ENCODE measurements around the gene LTV1. TPM values are rescaled to one million over a fixed set of nuclear protein-coding genes. Genes with fewer than 3 reads are reported as not detected.

LTV1 gene
- total RNA-seq, 1 experiment from 2014 or later = 18.3 TPM

GRCh38 chr6:143807103-143807772 is 35.9 kb upstream of the LTV1 start:
- Histone ChIP-seq H3K4me2 (no peak overlapping the region), H3K9me2 (ENCODE audit: insufficient read depth) (no peaks in the 10 kb centered on the region), H3K79me2 (ENCODE audit: low read depth) (no peaks in the 10 kb centered on the region), H2AFZ (no peak overlapping the region), H3K4me1 (replicated peaks; ENCODE audit: insufficient read depth) (no peaks in the 10 kb centered on the region), H3K36me3 (ENCODE audit: low read depth) (0 out of 2 replicates have a peak, but pooled peaks cover 2% of the 10 kb centered on the region), H3K4me3 (no peak overlapping the region), H4K20me1 (ENCODE audit: insufficient read depth) (no peaks in the 10 kb centered on the region), H3F3A (ENCODE audit: insufficient read depth, low read depth) (no peaks in the 10 kb centered on the region), H3K9me3 (ENCODE audit: insufficient read depth, low read depth) (no peaks in the 10 kb centered on the region), H3K27ac (no peak overlapping the region), H3K27me3 (ENCODE audit: insufficient read depth, low read depth) (no peaks in the 10 kb centered on the region)
- DNase-seq = no peak
- BruUV-seq (replicated peaks) = no TSS peak
- ChIA-PET POLR2A (ENCODE audit: unreplicated experiment) (interaction anchor here (0.7 kb wide), 1 partner anchor 36 kb away, joined by 4 read pairs; no protein-coding TSS in a partner anchor), CTCF (no interaction called here)
- intact Hi-C loops (cut with micrococcal nuclease; ENCODE audit: unreplicated experiment) = no loop called here
- no peak for TF ChIP-seq EZH2 (IDR thresholded peaks at IDR 0.05; ENCODE audit: low read depth)
- TF ChIP-seq CTCF (conservative IDR thresholded peaks at IDR 0.05) = no peak

- TF ChIP-seq EZH2 (IDR thresholded peaks at IDR 0.05; ENCODE audit: low read depth) (no peak), CTCF (conservative IDR thresholded peaks at IDR 0.05) (no peak)
- Histone ChIP-seq H3K27ac (no peak overlapping the region), H3K9me2 (ENCODE audit: insufficient read depth) (no peaks in the 10 kb centered on the region), H3K36me3 (ENCODE audit: low read depth) (0 out of 2 replicates have a peak, but pooled peaks cover 2% of the 10 kb centered on the region), H3K27me3 (ENCODE audit: insufficient read depth, low read depth) (no peaks in the 10 kb centered on the region), H3K9me3 (ENCODE audit: insufficient read depth, low read depth) (no peaks in the 10 kb centered on the region), H4K20me1 (ENCODE audit: insufficient read depth) (no peaks in the 10 kb centered on the region), H2AFZ (no peak overlapping the region), H3K79me2 (ENCODE audit: low read depth) (no peaks in the 10 kb centered on the region), H3K4me2 (no peak overlapping the region), H3K4me3 (no peak overlapping the region), H3K4me1 (replicated peaks; ENCODE audit: insufficient read depth) (no peaks in the 10 kb centered on the region), H3F3A (ENCODE audit: insufficient read depth, low read depth) (no peaks in the 10 kb centered on the region)
- intact Hi-C loops (cut with micrococcal nuclease; ENCODE audit: unreplicated experiment) = no loop called here
- CTCF ChIA-PET = no interaction called here
- no peak for DNase-seq
- POLR2A ChIA-PET (ENCODE audit: unreplicated experiment) = interaction anchor here (0.6 kb wide), 1 partner anchor 22 kb away, joined by 8 read pairs; no protein-coding TSS in a partner anchor
- no TSS peak for BruUV-seq (replicated peaks)
These were observed 32.4 kb upstream of the LTV1 start for GRCh38 chr6:143810745-143811144.

- H3K4me3 ChIP-seq = no peak overlapping the region
- no peaks in the 10 kb centered on the region for H3K79me2 ChIP-seq (ENCODE audit: low read depth)
- POLR2A ChIA-PET (ENCODE audit: unreplicated experiment) = interaction anchor here (0.6 kb wide), 1 partner anchor 23 kb away, joined by 8 read pairs; no protein-coding TSS in a partner anchor
- no peak for DNase-seq
- H3K4me2 ChIP-seq = no peak overlapping the region
- no peaks in the 10 kb centered on the region for H3K27me3 ChIP-seq (ENCODE audit: insufficient read depth, low read depth)
- no TSS peak for BruUV-seq (replicated peaks)
- no peaks in the 10 kb centered on the region for H3K9me2 ChIP-seq (ENCODE audit: insufficient read depth)
- no peaks in the 10 kb centered on the region for H3F3A ChIP-seq (ENCODE audit: insufficient read depth, low read depth)
- H2AFZ ChIP-seq = no peak overlapping the region
- TF ChIP-seq EZH2 (IDR thresholded peaks at IDR 0.05; ENCODE audit: low read depth) (no peak), CTCF (conservative IDR thresholded peaks at IDR 0.05) (no peak)
- 0 out of 2 replicates have a peak, but pooled peaks cover 2% of the 10 kb centered on the region for H3K36me3 ChIP-seq (ENCODE audit: low read depth)
- H4K20me1 ChIP-seq (ENCODE audit: insufficient read depth) = no peaks in the 10 kb centered on the region
- H3K27ac ChIP-seq = no peak overlapping the region
- H3K4me1 ChIP-seq (replicated peaks; ENCODE audit: insufficient read depth) = no peaks in the 10 kb centered on the region
- H3K9me3 ChIP-seq (ENCODE audit: insufficient read depth, low read depth) = no peaks in the 10 kb centered on the region
- intact Hi-C loops (cut with micrococcal nuclease; ENCODE audit: unreplicated experiment) = no loop called here
- CTCF ChIA-PET = no interaction called here
These were observed 31.5 kb upstream of the LTV1 start for GRCh38 chr6:143811501-143812157.

Data from PC-9 (cell line).